ENCODE measurements around the gene RPL10. TPM values are rescaled to one million over a fixed set of nuclear protein-coding genes. Genes with fewer than 3 reads are reported as not detected.

The RPL10 gene
- total RNA-seq, 4 donors from 2014 or later = 3,899 to 6,066 (median 5,720) TPM

GRCh38 chrX:154432210-154432609 is 34.0 kb downstream of the RPL10 start:
- no peak for TF ChIP-seq CTCF (IDR thresholded peaks at IDR 0.05 in 4 of 5, conservative IDR thresholded peaks at IDR 0.05 in 1 of 5)
- no peak for TF ChIP-seq POLR2A (IDR thresholded peaks at IDR 0.05)
- DNase-seq (no peak), ATAC-seq (no peak)
- Histone ChIP-seq H3K27me3 (no peaks in the 10 kb centered on the region), H3K9me3 (no peaks in the 10 kb centered on the region), H3K36me3 (peaks cover 0 to 5% of the 10 kb centered on the region in 2 donors), H3K4me3 (no peak overlapping the region), H3K27ac (no peak overlapping the region), H3K4me1 (peaks cover 3 to 11% of the 10 kb centered on the region in 2 donors)
- intact Hi-C loops (cut with DNase I; ENCODE audit: low total_unique reads) (no loop called here), in situ Hi-C loops (cut with MboI; ENCODE audit: low sequenced_read_pairs in 4 of 4) (no loop called here)

GRCh38 chrX:154433605-154434004 is 35.4 kb downstream of the RPL10 start:
- Histone ChIP-seq H3K27ac (no peak overlapping the region), H3K9me3 (no peaks in the 10 kb centered on the region), H3K4me1 (peaks cover 3 to 7% of the 10 kb centered on the region in 2 donors), H3K27me3 (no peaks in the 10 kb centered on the region), H3K36me3 (peaks cover 0 to 5% of the 10 kb centered on the region in 2 donors), H3K4me3 (no peak overlapping the region)
- intact Hi-C loops (cut with DNase I; ENCODE audit: low total_unique reads) = no loop called here
- no peak for ATAC-seq
- TF ChIP-seq CTCF (IDR thresholded peaks at IDR 0.05 in 4 of 5, conservative IDR thresholded peaks at IDR 0.05 in 1 of 5) (no peak), POLR2A (IDR thresholded peaks at IDR 0.05) (no peak)
- in situ Hi-C loops (cut with MboI; ENCODE audit: low sequenced_read_pairs in 4 of 4) = no loop called here
- DNase-seq = no peak

GRCh38 chrX:154434394-154435168 is 36.4 kb downstream of the RPL10 start:
- H3K36me3 ChIP-seq = peaks cover 0 to 5% of the 10 kb centered on the region in 2 donors
- H3K27ac ChIP-seq = no peak overlapping the region
- H3K27me3 ChIP-seq = no peaks in the 10 kb centered on the region
- peaks cover 0 to 7% of the 10 kb centered on the region in 2 donors for H3K4me1 ChIP-seq
- intact Hi-C loops (cut with DNase I; ENCODE audit: low total_unique reads) (loop anchor here (5.0 kb wide), 1 partner anchor 37 kb away; the partner anchor contains the start of gene RPL10), in situ Hi-C loops (cut with MboI; ENCODE audit: low sequenced_read_pairs in 4 of 4) (no loop called here)
- TF ChIP-seq POLR2A (IDR thresholded peaks at IDR 0.05) = no peak
- no peak for TF ChIP-seq CTCF (IDR thresholded peaks at IDR 0.05 in 4 of 5, conservative IDR thresholded peaks at IDR 0.05 in 1 of 5)
- H3K9me3 ChIP-seq = no peaks in the 10 kb centered on the region
- DNase-seq (no peak), ATAC-seq (no peak)
- no peak overlapping the region for H3K4me3 ChIP-seq

GRCh38 chrX:154435171-154435733 is 37.1 kb downstream of the RPL10 start:
- Histone ChIP-seq H3K27ac (no peak overlapping the region), H3K9me3 (no peaks in the 10 kb centered on the region), H3K27me3 (no peaks in the 10 kb centered on the region), H3K36me3 (peaks cover 0 to 5% of the 10 kb centered on the region in 2 donors), H3K4me3 (no peak overlapping the region), H3K4me1 (peaks cover 0 to 5% of the 10 kb centered on the region in 2 donors)
- no peak for TF ChIP-seq CTCF (IDR thresholded peaks at IDR 0.05 in 4 of 5, conservative IDR thresholded peaks at IDR 0.05 in 1 of 5)
- TF ChIP-seq POLR2A (IDR thresholded peaks at IDR 0.05) = no peak
- ATAC-seq (no peak), DNase-seq (no peak)
- intact Hi-C loops (cut with DNase I; ENCODE audit: low total_unique reads) (loop anchor here (5.0 kb wide), 1 partner anchor 38 kb away; the partner anchor contains the start of gene RPL10), in situ Hi-C loops (cut with MboI; ENCODE audit: low sequenced_read_pairs in 4 of 4) (no loop called here)
